Ectodermal cell (in vitro differentiated cells): ENCODE results near the gene IL15.

ENCODE experiments used
- H3K27ac ChIP-seq: 2 replicates; pipeline ENCODE4 v1.7.0; 2013; ENCODE audit warnings: mild to moderate bottlenecking, low read depth, low read length; ENCODE audit not compliant: insufficient read depth, poor library complexity, severe bottlenecking
- H3K27me3 ChIP-seq: 2 replicates; pipeline ENCODE4 v1.7.0; 2013; ENCODE audit warnings: mild to moderate bottlenecking, low read length; ENCODE audit not compliant: insufficient read depth, control insufficient read depth, poor library complexity, severe bottlenecking
- H3K36me3 ChIP-seq: one replicate; pipeline ENCODE4 v1.7.0; 2013; ENCODE audit warnings: low read length; ENCODE audit not compliant: control insufficient read depth, insufficient read depth
- H3K4me1 ChIP-seq: one replicate; pipeline ENCODE4 v1.7.0; 2013; ENCODE audit warnings: low read length; ENCODE audit not compliant: control insufficient read depth, insufficient read depth
- H3K4me3 ChIP-seq: 2 replicates; pipeline ENCODE4 v1.7.0; 2013; ENCODE audit warnings: low read depth, low read length, control low read depth; ENCODE audit not compliant: insufficient read depth
- H3K9me3 ChIP-seq: 2 replicates; pipeline ENCODE4 v1.7.0; 2013; ENCODE audit warnings: mild to moderate bottlenecking, low read length, moderate library complexity; ENCODE audit not compliant: control insufficient read depth
- WGBS, 2 experiments: methylation state at CpG; one replicate each; pipeline ENCODE4 v1.1.7; 2013; ENCODE audit warnings: missing lambda C conversion rate in 2 of 2; 5-methylcytosine and 5-hydroxymethylcytosine counted together

The IL15 gene

DNA sequence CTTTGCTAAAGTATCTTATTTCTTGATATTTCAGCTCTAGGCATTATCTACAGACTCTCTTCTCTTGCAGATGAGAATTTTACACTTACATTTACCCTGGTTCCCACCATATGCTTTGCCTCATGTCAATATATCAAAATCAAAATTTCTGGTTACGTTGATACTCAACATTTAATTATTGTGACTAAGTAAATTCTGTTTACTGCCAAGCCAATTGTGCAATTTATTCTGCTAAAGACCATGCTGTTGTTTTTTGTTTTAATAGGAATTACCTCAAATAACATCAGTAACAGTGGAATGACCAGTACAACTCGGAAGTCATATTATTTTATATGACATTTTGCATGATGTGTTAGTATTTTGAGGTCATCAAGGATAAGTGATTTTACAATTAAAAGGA is 125.5 kb downstream of the IL15 start:
- no peak overlapping the region for H3K4me3 ChIP-seq
- 100% methylated on average over 1 of the region's 2 CpGs; no CpG with 5 or more reads in 1 of the 2 experiments for WGBS, 2 experiments
- no peaks in the 10 kb centered on the region for H3K4me1 ChIP-seq
- no peak overlapping the region for H3K27ac ChIP-seq
- no peaks in the 10 kb centered on the region for H3K36me3 ChIP-seq
- H3K9me3 ChIP-seq, result no peaks in the 10 kb centered on the region
- H3K27me3 ChIP-seq, result no peaks in the 10 kb centered on the region

- Histone ChIP-seq H3K27ac (no peak overlapping the region), H3K4me1 (no peaks in the 10 kb centered on the region), H3K36me3 (no peaks in the 10 kb centered on the region), H3K27me3 (no peaks in the 10 kb centered on the region), H3K9me3 (no peaks in the 10 kb centered on the region), H3K4me3 (no peak overlapping the region)
- 90% methylated on average over 2 of the region's 2 CpGs for WGBS, 2 experiments
Measured at GRCh38 chr4:141763374-141763773, 127.0 kb downstream of the IL15 start.

GRCh38 chr4:141768954-141769353 is 132.6 kb downstream of the IL15 start:
- no peaks in the 10 kb centered on the region for H3K27me3 ChIP-seq
- no peaks in the 10 kb centered on the region for H3K9me3 ChIP-seq
- WGBS, 2 experiments, result 64 to 67% methylated on average over 4 of the region's 4 CpGs
- no peak overlapping the region for H3K27ac ChIP-seq
- H3K36me3 ChIP-seq, result no peaks in the 10 kb centered on the region
- no peak overlapping the region for H3K4me3 ChIP-seq
- H3K4me1 ChIP-seq, result no peaks in the 10 kb centered on the region

DNA sequence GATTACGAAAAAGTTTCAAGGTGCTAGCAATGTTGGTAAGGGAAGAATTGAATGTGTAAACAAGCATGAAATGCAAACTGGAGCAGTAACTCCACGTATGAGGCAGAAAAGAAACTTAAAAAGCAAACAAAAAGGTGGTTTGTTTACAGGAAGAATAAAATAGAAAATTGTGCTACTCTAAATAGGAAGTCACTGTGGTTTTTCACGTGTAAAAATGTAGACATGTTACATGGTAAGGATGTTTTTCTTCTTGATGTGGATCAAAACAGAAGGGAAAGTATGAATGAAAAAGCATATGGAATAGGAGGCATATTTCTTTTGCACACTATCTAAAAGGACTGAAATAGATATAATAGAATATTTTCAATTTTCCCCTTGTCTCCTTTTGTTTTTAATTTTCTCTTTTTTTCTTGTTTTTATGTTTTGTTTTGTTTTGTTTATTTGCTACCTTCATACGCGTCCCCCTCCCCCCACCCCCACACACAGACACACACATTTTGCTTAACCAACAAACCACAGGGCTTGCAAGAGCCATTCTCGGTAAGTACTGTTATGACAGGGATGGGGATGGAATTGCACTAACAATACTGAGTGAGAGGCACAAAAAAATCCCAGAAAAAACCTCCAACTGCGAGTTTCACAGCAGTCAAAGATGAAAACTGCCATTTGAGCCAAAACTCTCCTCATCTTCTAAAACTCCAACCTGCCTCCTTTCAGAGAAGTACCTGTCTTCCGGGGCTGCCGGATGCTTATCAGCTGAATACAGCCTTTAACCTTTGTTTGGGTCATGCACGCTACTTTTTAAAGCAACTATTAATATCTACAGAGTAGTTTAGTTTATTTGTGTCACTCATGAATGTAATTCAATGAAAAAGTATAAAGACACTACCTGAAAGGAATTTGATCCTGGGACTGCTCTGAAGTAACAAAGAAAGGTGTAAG is 135.8 kb downstream of the IL15 start:
- Histone ChIP-seq H3K36me3 (no peaks in the 10 kb centered on the region), H3K27ac (no peak overlapping the region), H3K27me3 (no peaks in the 10 kb centered on the region), H3K9me3 (no peaks in the 10 kb centered on the region), H3K4me3 (no peak overlapping the region), H3K4me1 (no peaks in the 10 kb centered on the region)
- WGBS, 2 experiments, result 87 to 92% methylated on average over 7 to 8 of the region's 10 CpGs

- no peak overlapping the region for H3K4me3 ChIP-seq
- no peaks in the 10 kb centered on the region for H3K4me1 ChIP-seq
- no peaks in the 10 kb centered on the region for H3K27me3 ChIP-seq
- no peak overlapping the region for H3K27ac ChIP-seq
- 97% methylated on average over 2 of the region's 2 CpGs for WGBS, 2 experiments
- no peaks in the 10 kb centered on the region for H3K9me3 ChIP-seq
- H3K36me3 ChIP-seq, result no peaks in the 10 kb centered on the region
Measured at GRCh38 chr4:141772838-141773237, 136.5 kb downstream of the IL15 start.

- Histone ChIP-seq H3K27me3 (no peaks in the 10 kb centered on the region), H3K4me3 (no peak overlapping the region), H3K27ac (no peak overlapping the region), H3K36me3 (no peaks in the 10 kb centered on the region), H3K4me1 (no peaks in the 10 kb centered on the region), H3K9me3 (no peaks in the 10 kb centered on the region)
Measured at GRCh38 chr4:141782205-141782604, 145.8 kb downstream of the IL15 start.
